Natural killer cell (primary cell): Measurements from ENCODE around the gene CSNK1D. TPM values are rescaled to one million over a fixed set of nuclear protein-coding genes. Genes with fewer than 3 reads are reported as not detected.

Experiments used
- ATAC-seq, 3 donors: fragments of 150-1000 bp in 2 of 3; fragments of 200-7000 bp in 1 of 3; cut with Tn5 transposase; 1 replicate in 1 of 3; 2 replicates in 2 of 3; pipeline ENCODE4 v1.10.0; 2021; ENCODE audit warnings: mild to moderate bottlenecking in 2 of 3, moderate library complexity in 2 of 3
- DNase-seq, 2 donors: peaks; one replicate each; pipeline versions ENCODE4 v3.0.0 to v3.0.0-alpha.2; 2013 to 2021; ENCODE audit warnings: mixed read lengths in 1 of 2
- H3K27ac ChIP-seq: one replicate; pipeline ENCODE4 v1.5.1; 2013; ENCODE audit warnings: mild to moderate bottlenecking, low read length
- H3K27me3 ChIP-seq: one replicate; pipeline ENCODE4 v1.6.1; 2013; ENCODE audit warnings: low read length; ENCODE audit not compliant: control insufficient read depth, insufficient read depth
- H3K36me3 ChIP-seq: one replicate; pipeline ENCODE4 v1.6.1; 2013; ENCODE audit warnings: low read length; ENCODE audit not compliant: control insufficient read depth, insufficient read depth
- H3K4me1 ChIP-seq: one replicate; pipeline ENCODE4 v1.6.1; 2013; ENCODE audit warnings: low read length; ENCODE audit not compliant: control insufficient read depth, insufficient read depth
- H3K4me3 ChIP-seq: one replicate; pipeline ENCODE4 v1.5.1; 2013; ENCODE audit warnings: low read length
- H3K9me3 ChIP-seq: one replicate; pipeline ENCODE4 v1.6.1; 2013; ENCODE audit warnings: low read length; ENCODE audit not compliant: control insufficient read depth, insufficient read depth
- H3K27ac Mint-ChIP-seq, 2 donors: one replicate each; pipeline ENCODE4 v1.8.0; 2022; ENCODE audit warnings: mild to moderate bottlenecking in 2 of 2, mixed read lengths in 2 of 2, moderate library complexity in 1 of 2
- H3K27me3 Mint-ChIP-seq, 2 donors: one replicate each; pipeline ENCODE4 v1.8.0; 2022; ENCODE audit warnings: low read depth in 2 of 2, mixed read lengths in 2 of 2
- H3K36me3 Mint-ChIP-seq: one replicate; pipeline ENCODE4 v1.8.0; 2022; ENCODE audit warnings: mixed read lengths
- H3K4me1 Mint-ChIP-seq, 2 donors: one replicate each; pipeline ENCODE4 v1.8.0; 2022; ENCODE audit warnings: mixed read lengths in 2 of 2
- H3K4me3 Mint-ChIP-seq: one replicate; pipeline ENCODE4 v1.8.0; 2022; ENCODE audit warnings: mild to moderate bottlenecking, moderate library complexity, mixed read lengths
- H3K9me3 Mint-ChIP-seq, 2 donors: one replicate each; pipeline ENCODE4 v1.8.0; 2022; ENCODE audit warnings: mixed read lengths in 2 of 2
- CTCF ChIP-seq: fragments of 200-600 bp; IDR thresholded peaks from one replicate; pipeline ENCODE4 v1.8.0; 2022; ENCODE audit warnings: antibody characterized with exemption
- WGBS: methylation state at CpG from one replicate; pipeline ENCODE4 v1.1.7; 2013; ENCODE audit warnings: missing lambda C conversion rate; ENCODE audit not compliant: insufficient coverage; 5-methylcytosine and 5-hydroxymethylcytosine counted together
- intact Hi-C: fragments of 100-400 bp; cut with micrococcal nuclease; formaldehyde crosslinking; loops from one replicate; pipeline ENCODE4 v1.14.2; 2022
- total RNA-seq, 4 donors: library from RNA; stranded (reverse); fragments of 120-200 nt in 1 of 4; gene quantifications; one replicate each; pipeline versions ENCODE4 v1.2.3 to v1.2.4, GENCODE V29; 2013 to 2022

Gene CSNK1D
- total RNA-seq, 3 donors from 2014 or later (not counting 1 experiment from before 2014, with no cell fraction given), result 423 to 475 (median 468) TPM

- H3K27ac Mint-ChIP-seq, result peak overlapping the region; percentile 100
- peaks cover 12% of the 10 kb centered on the region for H3K4me1 ChIP-seq
- WGBS, result 86% methylated on average over 5 of the region's 5 CpGs
- peaks cover 62% of the 10 kb centered on the region for H3K36me3 ChIP-seq
- no peak overlapping the region for H3K4me3 ChIP-seq
- peaks cover 46 to 63% of the 10 kb centered on the region in 2 donors for H3K4me1 Mint-ChIP-seq
- no peaks in the 10 kb centered on the region for H3K9me3 Mint-ChIP-seq
- ATAC-seq, result no peak
- peak overlapping the region; percentile 1 for H3K27ac ChIP-seq
- no peak for TF ChIP-seq CTCF
- no peak for DNase-seq
- no peaks in the 10 kb centered on the region for H3K9me3 ChIP-seq
- H3K27me3 Mint-ChIP-seq, result no peaks in the 10 kb centered on the region
- H3K4me3 Mint-ChIP-seq, result peak overlapping the region; percentile 14
- intact Hi-C loops, result loop anchor here (10.0 kb wide), 1 partner anchor 54 kb away; no protein-coding TSS in a partner anchor
- no peaks in the 10 kb centered on the region for H3K27me3 ChIP-seq
- H3K36me3 Mint-ChIP-seq, result peaks cover 29% of the 10 kb centered on the region
Measured at GRCh38 chr17:82258555-82258954, 14.9 kb downstream of the CSNK1D start.

GRCh38 chr17:82257473-82257872 is 16.0 kb downstream of the CSNK1D start:
- Mint-ChIP-seq H3K4me1 (peaks cover 45 to 63% of the 10 kb centered on the region in 2 donors), H3K9me3 (no peaks in the 10 kb centered on the region), H3K27ac (peak overlapping the region; percentile 100), H3K27me3 (no peaks in the 10 kb centered on the region), H3K36me3 (peaks cover 29% of the 10 kb centered on the region), H3K4me3 (peak overlapping the region; percentile 88)
- peak; percentile 96 to 100 (median 97) for ATAC-seq
- H3K27me3 ChIP-seq, result no peaks in the 10 kb centered on the region
- peaks cover 12% of the 10 kb centered on the region for H3K4me1 ChIP-seq
- DNase-seq, result peak; percentile 85 to 89
- intact Hi-C loops, result loop anchor here (1.0 to 10.0 kb wide), 3 partner anchors 15 to 53 kb away; partner anchors contain the start of gene CSNK1D
- no peaks in the 10 kb centered on the region for H3K9me3 ChIP-seq
- TF ChIP-seq CTCF, result peak; percentile 16
- no peak overlapping the region for H3K4me3 ChIP-seq
- 57% methylated on average over 10 of the region's 10 CpGs for WGBS
- peak overlapping the region; percentile 72 for H3K27ac ChIP-seq
- peaks cover 65% of the 10 kb centered on the region for H3K36me3 ChIP-seq

- no peak for ATAC-seq
- peaks cover 65% of the 10 kb centered on the region for H3K36me3 ChIP-seq
- H3K9me3 ChIP-seq, result no peaks in the 10 kb centered on the region
- Mint-ChIP-seq H3K9me3 (no peaks in the 10 kb centered on the region), H3K4me1 (peaks cover 39 to 57% of the 10 kb centered on the region in 2 donors), H3K36me3 (peaks cover 29% of the 10 kb centered on the region), H3K4me3 (peak overlapping the region; percentile 33), H3K27me3 (no peaks in the 10 kb centered on the region), H3K27ac (peak overlapping the region; percentile 100)
- intact Hi-C loops, result loop anchor here (2.0 to 10.0 kb wide), 2 partner anchors 16 to 52 kb away; partner anchors contain the start of gene CSNK1D
- H3K27ac ChIP-seq, result peak overlapping the region; percentile 72
- no peaks in the 10 kb centered on the region for H3K27me3 ChIP-seq
- H3K4me3 ChIP-seq, result no peak overlapping the region
- TF ChIP-seq CTCF, result no peak
- no peak for DNase-seq
- WGBS, result 93% methylated on average over 14 of the region's 14 CpGs
- peaks cover 12% of the 10 kb centered on the region for H3K4me1 ChIP-seq
Measured at GRCh38 chr17:82256242-82256885, 17.1 kb downstream of the CSNK1D start.
